GM18909 (cell line): Measurements from ENCODE around the gene PHACTR3.
"Not testable (repeated sequence)": the region's sequence is repeated elsewhere in the genome, so short reads cannot be mapped to it uniquely, and the experiment has no call there.

Source experiments
- ATAC-seq: cut with Tn5 transposase; IDR thresholded peaks from one replicate; pipeline ENCODE4 v1.9.1; 2021; ENCODE audit warnings: mild to moderate bottlenecking; ENCODE audit not compliant: unreplicated experiment, poor library complexity

PHACTR3 gene

DNA sequence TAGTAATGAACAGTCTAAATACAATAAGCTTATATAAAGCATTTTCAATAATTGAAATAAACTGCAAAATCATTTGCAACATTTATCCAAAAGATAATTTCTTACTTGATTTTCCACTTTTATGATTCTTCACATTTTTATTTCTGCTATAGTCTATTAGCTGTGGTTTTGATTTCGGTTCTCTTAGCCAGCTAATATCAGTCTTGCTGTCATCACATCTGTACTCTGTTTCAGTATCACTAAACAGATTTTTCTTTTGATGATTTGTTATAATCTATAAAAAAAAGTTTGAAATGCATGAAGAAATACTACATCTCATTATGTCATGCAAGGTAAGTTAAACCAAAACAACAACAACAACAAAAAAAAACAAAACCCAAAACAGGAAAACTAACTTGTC, 275.9 kb downstream of the PHACTR3 start:
- no peak for ATAC-seq

DNA sequence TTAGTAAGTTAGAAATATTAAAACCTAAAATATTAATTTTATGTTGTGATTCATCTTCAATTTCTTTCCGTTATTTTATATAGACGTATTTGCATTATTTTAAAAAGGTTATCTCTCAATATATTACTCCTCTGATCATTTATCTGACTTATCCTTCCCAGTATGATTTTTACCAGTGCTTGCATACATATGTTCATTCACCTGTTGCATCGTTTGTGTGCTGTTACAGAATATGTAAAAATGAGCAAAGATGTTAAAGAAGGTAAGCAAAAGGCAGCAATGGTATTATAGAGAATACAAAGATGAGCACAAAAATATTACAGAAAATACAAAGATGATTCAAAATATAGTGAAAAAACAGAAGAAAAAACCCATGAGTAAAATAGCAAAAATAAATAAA, 280.2 kb downstream of the PHACTR3 start:
- ATAC-seq, result no peak

- ATAC-seq, result no peak
Observed at GRCh38 chr20:59888050-59888449, 283.7 kb downstream of the PHACTR3 start.

DNA sequence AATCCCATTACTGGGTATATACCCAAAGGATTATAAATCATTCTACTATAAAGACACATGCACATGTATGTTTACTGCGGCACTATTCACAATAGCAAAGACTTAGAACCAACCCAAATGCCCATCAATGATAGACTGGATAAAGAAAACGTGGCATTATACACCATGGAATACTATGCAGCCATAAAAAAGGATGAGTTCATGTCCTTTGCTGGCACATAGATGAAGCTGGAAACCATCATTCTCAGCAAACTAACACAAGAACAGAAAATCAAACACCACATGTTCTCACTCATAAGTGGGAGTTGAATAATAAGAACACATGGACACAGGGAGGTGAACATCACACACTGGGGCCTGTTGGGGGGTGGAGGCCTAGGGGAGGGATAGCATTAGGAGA, 285.7 kb downstream of the PHACTR3 start:
- not testable (repeated sequence) for ATAC-seq

DNA sequence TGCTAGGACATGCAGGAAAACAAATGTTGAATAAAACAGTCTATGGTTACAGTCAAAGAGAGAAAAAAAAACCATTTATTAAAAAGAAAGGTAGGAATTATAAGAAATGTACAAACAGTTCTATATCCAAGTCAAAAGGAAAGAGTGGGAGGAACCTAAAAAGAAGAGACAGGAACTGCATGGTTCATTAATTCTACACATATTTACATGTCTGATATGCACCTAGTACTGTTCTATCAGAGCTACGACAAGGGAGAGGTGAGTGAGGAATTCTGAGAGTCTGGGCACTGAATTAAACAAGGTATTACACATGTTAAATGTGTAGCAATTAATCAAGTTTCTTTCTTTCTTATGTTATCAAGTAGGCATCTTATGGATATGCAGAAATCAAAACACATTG, 287.2 kb downstream of the PHACTR3 start:
- no peak for ATAC-seq

DNA sequence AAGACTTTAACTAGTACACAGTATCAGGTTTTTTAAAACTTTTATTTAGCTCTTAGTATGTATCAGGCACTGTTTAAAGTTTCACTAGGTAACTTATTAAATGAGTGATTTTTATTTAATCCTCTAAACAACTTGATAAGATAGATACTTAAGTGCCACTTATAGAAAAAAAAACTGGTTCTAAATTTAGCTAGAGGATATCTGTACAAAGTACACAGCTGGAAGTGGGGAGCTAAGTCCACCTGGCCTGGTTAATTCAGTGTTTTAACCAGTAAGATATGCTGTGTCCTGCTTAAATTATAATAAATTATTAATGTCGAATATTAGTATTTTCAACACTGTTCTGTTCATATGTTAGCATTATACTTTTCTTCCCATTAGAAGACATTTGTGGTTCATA, 291.6 kb downstream of the PHACTR3 start:
- no peak for ATAC-seq
